Stimulated activated naive B cell treated with anti-CD40 and anti-IgM and Interleukin-4, amounts not matched to agents 10 μg/mL and 1 μg/mL and 100 μg/mL, for 72 hours (primary cell): ENCODE measurements around the gene NEK3.
A peak's percentile ranks its signal among the peaks of the same experiment; 100 is the strongest.
"Not testable (repeated sequence)": the region's sequence is repeated elsewhere in the genome, so short reads cannot be mapped to it uniquely, and the experiment has no call there.

Source experiments
- ATAC-seq, 2 donors: fragments of 150-1000 bp; cut with Tn5 transposase; replicated peaks; 2 replicates each; pipeline ENCODE4 v1.10.0; 2021; ENCODE audit warnings: moderate library complexity in 1 of 2
- DNase-seq: peaks from one replicate; pipeline ENCODE4 v3.0.0; 2021
- H3K27ac Mint-ChIP-seq: one replicate; pipeline ENCODE4 v1.8.0; 2022; ENCODE audit warnings: mild to moderate bottlenecking, mixed read lengths
- H3K27me3 Mint-ChIP-seq, 2 donors: one replicate each; pipeline ENCODE4 v1.8.0; 2022; ENCODE audit warnings: mixed read lengths in 2 of 2
- H3K36me3 Mint-ChIP-seq, 2 donors: one replicate each; pipeline ENCODE4 v1.8.0; 2022; ENCODE audit warnings: mixed read lengths in 2 of 2, mild to moderate bottlenecking in 1 of 2
- H3K4me1 Mint-ChIP-seq, 2 donors: one replicate each; pipeline ENCODE4 v1.8.0; 2022; ENCODE audit warnings: mixed read lengths in 2 of 2, mild to moderate bottlenecking in 1 of 2
- H3K4me3 Mint-ChIP-seq, 2 donors: one replicate each; pipeline ENCODE4 v1.8.0; 2022; ENCODE audit warnings: mild to moderate bottlenecking in 2 of 2, mixed read lengths in 2 of 2, moderate library complexity in 1 of 2
- H3K9me3 Mint-ChIP-seq, 2 donors: one replicate each; pipeline ENCODE4 v1.8.0; 2022; ENCODE audit warnings: mixed read lengths in 2 of 2, mild to moderate bottlenecking in 1 of 2

Gene NEK3

DNA sequence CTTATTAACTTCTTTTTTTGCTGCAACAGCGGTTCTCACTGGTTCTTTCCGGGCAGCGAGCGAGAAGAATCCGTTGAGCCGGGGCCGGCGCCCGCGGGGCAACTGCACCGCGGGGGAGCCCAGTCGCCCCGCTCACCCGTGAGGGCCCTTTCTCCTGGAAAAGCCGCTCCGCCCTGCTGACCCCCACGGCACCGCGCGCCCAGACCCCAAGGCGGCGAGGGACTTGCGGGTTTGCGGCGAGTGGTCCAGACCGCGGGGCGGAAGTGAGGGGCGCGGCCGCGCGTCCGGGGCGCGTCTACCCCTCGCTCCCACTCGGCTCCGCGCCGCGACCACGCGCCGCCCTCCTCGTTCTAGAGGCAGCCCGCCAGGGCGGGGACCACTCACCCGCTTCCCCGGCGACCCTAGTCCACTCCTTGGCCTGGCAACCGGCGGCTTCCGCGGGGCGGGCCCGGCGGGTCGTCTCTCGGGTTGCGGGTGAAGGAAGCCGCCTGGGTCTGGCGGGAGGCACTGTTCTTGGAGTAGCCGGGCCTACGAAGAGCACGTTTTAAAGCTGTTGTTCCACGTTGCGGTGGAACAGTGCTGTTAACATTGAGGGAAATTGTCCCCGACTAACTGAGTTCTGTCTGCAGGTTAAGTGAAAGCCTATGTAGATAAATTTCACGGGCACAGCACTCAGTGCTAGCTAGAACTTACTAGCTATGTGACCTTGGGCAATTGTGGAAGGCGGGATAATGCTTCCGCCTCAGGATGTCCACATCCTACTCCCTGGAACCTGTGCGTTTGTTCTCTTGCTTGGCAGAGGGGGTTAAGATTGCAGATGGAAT lies at the start of gene NEK3:
TSS of gene NEK3 (minus strand) at position 439 of the 824 bp plus-strand sequence. CDS start 3,406 bp downstream, outside the sequence.
- H3K9me3 Mint-ChIP-seq = peaks cover 0 to 3% of the 10 kb centered on the region in 2 donors
- peaks cover 11 to 20% of the 10 kb centered on the region in 2 donors for H3K36me3 Mint-ChIP-seq
- H3K4me1 Mint-ChIP-seq = peaks cover 26 to 66% of the 10 kb centered on the region in 2 donors
- H3K27ac Mint-ChIP-seq = peak within 1 kb of the TSS; percentile 93
- no peaks in the 10 kb centered on the region for H3K27me3 Mint-ChIP-seq
- ATAC-seq (peak; percentile 74 to 80), DNase-seq (peak; percentile 54)
- peak within 1 kb of the TSS; percentile 83 to 87 for H3K4me3 Mint-ChIP-seq

- not testable (repeated sequence) for DNase-seq, H3K36me3 Mint-ChIP-seq, H3K4me1 Mint-ChIP-seq, H3K27ac Mint-ChIP-seq, H3K9me3 Mint-ChIP-seq, H3K27me3 Mint-ChIP-seq
- peak overlapping the region in 1 of 2 donors; percentile 11 for H3K4me3 Mint-ChIP-seq
- peak; percentile 88 to 89 for ATAC-seq
Measured at GRCh38 chr13:52208384-52208783, 49.0 kb upstream of the NEK3 start.

DNA sequence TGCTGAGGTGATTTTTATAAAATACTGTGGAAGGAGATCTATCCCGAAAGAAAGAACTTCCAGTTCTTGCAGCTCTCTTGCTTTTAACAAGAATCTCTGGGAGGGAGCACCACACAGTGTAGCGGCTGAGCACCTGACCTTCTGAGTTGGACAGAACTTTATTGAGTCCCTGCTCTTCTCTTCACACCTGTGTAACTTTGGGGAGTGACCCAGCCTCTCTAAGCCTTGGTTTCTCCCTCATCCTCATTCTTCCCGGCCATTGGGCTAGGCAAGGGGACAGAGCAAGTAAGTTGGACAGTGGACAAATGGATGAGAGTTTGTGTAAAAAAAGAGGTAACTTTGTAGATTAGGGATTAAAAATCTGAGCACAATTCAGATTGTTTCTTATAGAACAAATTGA lies 48.5 kb upstream of the NEK3 start:
- peak; percentile 24 to 25 for ATAC-seq
- peak overlapping the region in 1 of 2 donors; percentile 11 for H3K4me3 Mint-ChIP-seq
- not testable (repeated sequence) for H3K36me3 Mint-ChIP-seq, DNase-seq, H3K27me3 Mint-ChIP-seq, H3K27ac Mint-ChIP-seq, H3K4me1 Mint-ChIP-seq, H3K9me3 Mint-ChIP-seq

DNA sequence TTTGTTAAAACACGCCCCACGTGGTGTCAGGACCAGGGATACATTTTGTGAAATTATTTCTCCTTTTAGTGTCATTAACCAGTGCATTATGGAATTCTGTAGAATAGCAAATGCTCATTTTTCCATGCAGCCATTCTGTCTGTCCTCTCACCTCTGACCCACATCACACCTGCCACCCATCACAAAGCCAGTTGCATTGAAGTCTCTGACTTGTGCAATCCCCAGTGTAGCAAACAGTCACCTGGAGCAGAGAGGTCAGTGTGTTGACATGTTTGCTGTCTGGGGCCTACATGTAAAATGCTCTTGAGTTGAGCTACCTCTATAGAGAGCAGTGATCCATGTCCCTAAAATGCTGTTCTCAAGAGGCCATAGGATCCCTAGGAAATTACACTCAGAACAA lies 47.9 kb upstream of the NEK3 start:
- not testable (repeated sequence) for H3K4me3 Mint-ChIP-seq, H3K4me1 Mint-ChIP-seq, H3K27ac Mint-ChIP-seq, H3K27me3 Mint-ChIP-seq, H3K36me3 Mint-ChIP-seq, ATAC-seq, H3K9me3 Mint-ChIP-seq, DNase-seq

DNA sequence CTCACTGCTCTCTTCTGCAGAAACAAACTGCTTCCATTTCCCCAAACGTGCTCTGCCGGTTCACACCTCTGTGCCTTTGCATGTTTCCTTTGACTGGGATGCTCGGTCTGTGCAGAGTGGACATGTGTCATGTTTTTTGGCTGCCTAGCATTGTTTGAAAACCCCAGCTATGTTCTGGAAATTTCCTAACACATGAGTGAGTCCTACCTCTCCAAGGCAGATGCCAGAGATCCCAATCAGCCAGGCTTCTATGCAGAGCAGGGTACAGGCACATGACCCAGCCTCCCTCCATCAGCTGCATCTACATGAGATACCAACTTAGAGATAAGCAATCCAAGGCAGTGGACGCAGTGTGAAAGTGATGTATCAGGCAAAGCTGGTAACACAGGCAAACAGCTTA lies 45.1 kb upstream of the NEK3 start:
- not testable (repeated sequence) for ATAC-seq, DNase-seq, H3K4me1 Mint-ChIP-seq, H3K9me3 Mint-ChIP-seq, H3K36me3 Mint-ChIP-seq, H3K4me3 Mint-ChIP-seq, H3K27ac Mint-ChIP-seq
- H3K27me3 Mint-ChIP-seq = peaks cover 0 to 10% of the 10 kb centered on the region in 2 donors

DNA sequence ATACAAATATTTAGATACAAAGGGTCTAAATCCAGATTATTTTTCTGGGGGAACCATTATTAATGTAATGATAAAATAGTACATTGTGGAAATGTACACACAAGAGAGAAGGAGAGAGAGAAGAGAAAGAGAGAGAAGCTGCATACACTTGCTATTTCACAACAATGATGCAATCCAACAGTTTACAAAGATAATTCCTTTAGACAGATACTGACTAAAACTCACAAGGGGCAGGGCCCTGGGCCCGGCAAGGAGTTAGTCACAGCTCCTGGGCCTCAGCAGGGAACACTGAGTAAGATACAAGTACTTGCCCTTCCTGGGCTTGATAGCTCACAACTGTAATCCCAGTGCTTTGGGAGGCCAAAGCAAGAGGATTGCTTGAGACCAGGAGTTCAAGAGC lies 44.5 kb upstream of the NEK3 start:
- not testable (repeated sequence) for H3K4me1 Mint-ChIP-seq, H3K36me3 Mint-ChIP-seq, H3K4me3 Mint-ChIP-seq, H3K27ac Mint-ChIP-seq, DNase-seq, H3K9me3 Mint-ChIP-seq, ATAC-seq
- peaks cover 0 to 10% of the 10 kb centered on the region in 2 donors for H3K27me3 Mint-ChIP-seq

GRCh38 chr13:52202506-52202905 lies 43.1 kb upstream of the NEK3 start:
- H3K36me3 Mint-ChIP-seq, DNase-seq, H3K27ac Mint-ChIP-seq, H3K4me3 Mint-ChIP-seq, ATAC-seq, H3K9me3 Mint-ChIP-seq, H3K4me1 Mint-ChIP-seq: not testable (repeated sequence)
- H3K27me3 Mint-ChIP-seq = peaks cover 0 to 10% of the 10 kb centered on the region in 2 donors

DNA sequence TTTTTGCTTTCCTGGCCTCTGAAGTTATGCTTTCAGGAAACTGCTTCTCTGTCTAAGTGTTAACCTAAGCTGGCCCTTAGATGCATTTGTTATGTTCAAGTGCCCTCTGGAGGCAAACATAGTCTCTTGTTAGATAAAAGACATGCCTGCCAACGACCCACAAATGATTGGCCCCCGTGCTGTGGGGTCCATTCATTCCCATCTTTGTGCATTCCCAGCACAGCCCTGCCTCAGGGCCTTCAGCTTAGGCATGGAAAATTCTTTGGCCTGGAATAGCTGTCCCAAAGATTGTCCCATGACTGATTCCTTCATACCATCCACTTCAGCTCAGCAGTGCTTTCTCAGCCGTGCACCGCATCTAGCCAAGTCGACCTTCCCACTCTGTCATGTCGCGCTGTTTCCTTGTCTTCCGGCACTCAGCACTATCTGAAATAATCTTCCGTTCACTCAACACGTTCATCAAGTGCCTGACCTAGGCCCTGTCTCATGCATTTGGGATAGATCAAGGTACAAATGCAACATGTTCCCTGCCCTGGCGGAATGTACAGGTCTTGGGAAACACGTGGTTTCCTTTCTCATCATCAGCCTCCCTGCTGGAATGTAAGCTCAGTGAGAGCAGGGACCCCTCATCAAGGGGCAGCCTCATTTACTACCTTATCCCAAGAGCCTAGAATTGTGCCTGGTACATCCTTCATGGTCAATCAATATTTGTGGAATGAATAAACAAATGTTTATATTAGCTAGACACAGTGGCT lies 42.2 kb upstream of the NEK3 start:
- DNase-seq, H3K4me1 Mint-ChIP-seq, H3K4me3 Mint-ChIP-seq, H3K9me3 Mint-ChIP-seq, H3K36me3 Mint-ChIP-seq, H3K27ac Mint-ChIP-seq: not testable (repeated sequence)
- ATAC-seq = peak; percentile 81 to 82
- peaks cover 0 to 10% of the 10 kb centered on the region in 2 donors for H3K27me3 Mint-ChIP-seq

DNA sequence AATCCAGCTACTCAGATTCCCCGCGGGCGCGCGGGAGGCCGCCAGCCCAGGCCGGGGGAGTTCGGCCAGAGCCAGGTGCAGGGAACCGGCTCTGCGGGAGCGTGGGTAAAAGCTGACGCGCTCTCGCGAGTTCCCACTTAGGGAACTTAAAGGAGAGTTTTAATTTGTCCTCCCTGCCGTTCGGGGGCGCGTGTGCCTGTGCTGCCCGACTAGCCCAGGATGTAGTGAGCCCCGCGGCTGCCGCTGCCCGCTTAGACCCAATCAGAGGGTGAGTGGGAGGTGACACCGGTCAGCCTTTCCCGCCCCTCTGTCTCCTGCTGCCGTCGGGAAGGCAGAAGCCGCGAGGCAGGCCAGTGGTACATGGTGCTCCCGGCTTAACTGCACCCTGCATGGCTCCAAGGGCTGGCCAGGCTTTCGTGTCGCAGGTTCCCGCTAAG lies 36.0 kb upstream of the NEK3 start:
- peaks cover 0 to 2% of the 10 kb centered on the region in 2 donors for H3K9me3 Mint-ChIP-seq
- ATAC-seq = peak; percentile 69 to 77
- H3K27me3 Mint-ChIP-seq = no peaks in the 10 kb centered on the region
- peak overlapping the region; percentile 89 to 95 for H3K4me3 Mint-ChIP-seq
- no peaks in the 10 kb centered on the region for H3K36me3 Mint-ChIP-seq
- H3K4me1 Mint-ChIP-seq = peaks cover 11 to 19% of the 10 kb centered on the region in 2 donors
- H3K27ac Mint-ChIP-seq = peak overlapping the region; percentile 89
- peak; percentile 63 for DNase-seq

DNA sequence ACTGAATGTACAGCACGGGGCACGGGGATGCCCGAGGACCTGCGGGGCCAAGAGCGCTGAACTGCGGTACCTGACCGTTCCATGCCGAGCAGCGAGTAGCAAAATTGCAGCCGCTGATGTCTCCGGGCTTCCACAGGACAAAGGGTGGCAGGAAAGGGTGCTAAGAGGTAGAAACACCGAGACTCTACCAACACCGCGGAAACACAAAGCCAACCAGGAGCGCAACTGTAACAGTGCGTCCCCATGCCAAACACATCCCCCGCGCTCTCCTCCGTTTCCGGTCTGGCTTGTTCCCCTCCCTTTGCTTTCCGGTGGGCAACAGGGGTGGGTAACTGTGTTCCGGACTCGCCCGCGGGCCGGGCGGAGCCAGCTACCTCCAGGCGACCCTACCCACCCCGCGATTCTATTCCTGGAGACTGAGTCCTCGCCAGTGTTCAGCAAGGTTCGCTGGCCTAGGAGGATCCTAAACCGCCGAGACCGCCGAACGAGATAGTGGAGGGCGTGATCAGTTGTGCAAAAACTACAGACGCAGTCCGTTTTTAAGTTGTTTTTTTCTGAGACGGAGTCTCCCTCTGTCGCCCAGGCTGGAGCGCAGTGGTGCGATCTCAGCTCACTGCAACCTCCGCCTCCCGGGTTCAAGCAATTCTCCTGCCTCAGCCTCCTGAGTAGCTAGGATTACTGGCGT lies 34.9 kb upstream of the NEK3 start:
- H3K9me3 Mint-ChIP-seq = peaks cover 0 to 2% of the 10 kb centered on the region in 2 donors

GRCh38 chr13:52193587-52194183 lies 34.3 kb upstream of the NEK3 start:
- H3K9me3 Mint-ChIP-seq, H3K27me3 Mint-ChIP-seq, H3K36me3 Mint-ChIP-seq, DNase-seq, ATAC-seq: not testable (repeated sequence)
- Mint-ChIP-seq H3K27ac (peak overlapping the region; percentile 93), H3K4me1 (peaks cover 11 to 19% of the 10 kb centered on the region in 2 donors), H3K4me3 (peak overlapping the region; percentile 89 to 95)

More for the DNA sequence above, 34.9 kb upstream of the NEK3 start:
- peaks cover 11 to 19% of the 10 kb centered on the region in 2 donors for H3K4me1 Mint-ChIP-seq
- H3K27me3 Mint-ChIP-seq = no peaks in the 10 kb centered on the region
- no peaks in the 10 kb centered on the region for H3K36me3 Mint-ChIP-seq
- H3K27ac Mint-ChIP-seq = peak overlapping the region; percentile 93
- peak overlapping the region; percentile 89 to 95 for H3K4me3 Mint-ChIP-seq
- ATAC-seq = peak; percentile 83 to 87
- DNase-seq = peak; percentile 90

- H3K4me3 Mint-ChIP-seq, DNase-seq, H3K27me3 Mint-ChIP-seq, H3K9me3 Mint-ChIP-seq: not testable (repeated sequence)
- peak; percentile 48 to 81 for ATAC-seq
- Mint-ChIP-seq H3K27ac (peak overlapping the region; percentile 67), H3K36me3 (peaks cover 11 to 12% of the 10 kb centered on the region in 2 donors), H3K4me1 (peaks cover 3 to 11% of the 10 kb centered on the region in 2 donors)
Measured at GRCh38 chr13:52187424-52188187, 28.2 kb upstream of the NEK3 start.

- H3K4me3 Mint-ChIP-seq = no peak overlapping the region
- H3K9me3 Mint-ChIP-seq = no peaks in the 10 kb centered on the region
- no peak overlapping the region for H3K27ac Mint-ChIP-seq
- DNase-seq (no peak), ATAC-seq (no peak)
- peaks cover 3 to 8% of the 10 kb centered on the region in 2 donors for H3K4me1 Mint-ChIP-seq
- H3K36me3 Mint-ChIP-seq = peaks cover 15 to 17% of the 10 kb centered on the region in 2 donors
- H3K27me3 Mint-ChIP-seq = no peaks in the 10 kb centered on the region
Measured at GRCh38 chr13:52187029-52187423, 27.6 kb upstream of the NEK3 start.
